SU-DHL-6 (cell line): ENCODE results near the gene UTS2R.

Experiments used
- CTCF ChIP-seq: fragments of 200-600 bp; sonication (generic); IDR thresholded peaks from one replicate; pipeline ENCODE4 v1.5.1; 2017; ENCODE audit warnings: antibody characterized with exemption, mild to moderate bottlenecking, low read length, moderate library complexity; ENCODE audit not compliant: insufficient read depth, poor library complexity, severe bottlenecking
- EZH2phosphoT487 ChIP-seq: fragments of 200-600 bp; sonication (generic), shearing (Covaris generic); conservative IDR thresholded peaks from 2 replicates; pipeline ENCODE4 v1.6.1; 2018; ENCODE audit warnings: mild to moderate bottlenecking, antibody characterized with exemption, low read length, moderate library complexity, mixed read lengths

DNA sequence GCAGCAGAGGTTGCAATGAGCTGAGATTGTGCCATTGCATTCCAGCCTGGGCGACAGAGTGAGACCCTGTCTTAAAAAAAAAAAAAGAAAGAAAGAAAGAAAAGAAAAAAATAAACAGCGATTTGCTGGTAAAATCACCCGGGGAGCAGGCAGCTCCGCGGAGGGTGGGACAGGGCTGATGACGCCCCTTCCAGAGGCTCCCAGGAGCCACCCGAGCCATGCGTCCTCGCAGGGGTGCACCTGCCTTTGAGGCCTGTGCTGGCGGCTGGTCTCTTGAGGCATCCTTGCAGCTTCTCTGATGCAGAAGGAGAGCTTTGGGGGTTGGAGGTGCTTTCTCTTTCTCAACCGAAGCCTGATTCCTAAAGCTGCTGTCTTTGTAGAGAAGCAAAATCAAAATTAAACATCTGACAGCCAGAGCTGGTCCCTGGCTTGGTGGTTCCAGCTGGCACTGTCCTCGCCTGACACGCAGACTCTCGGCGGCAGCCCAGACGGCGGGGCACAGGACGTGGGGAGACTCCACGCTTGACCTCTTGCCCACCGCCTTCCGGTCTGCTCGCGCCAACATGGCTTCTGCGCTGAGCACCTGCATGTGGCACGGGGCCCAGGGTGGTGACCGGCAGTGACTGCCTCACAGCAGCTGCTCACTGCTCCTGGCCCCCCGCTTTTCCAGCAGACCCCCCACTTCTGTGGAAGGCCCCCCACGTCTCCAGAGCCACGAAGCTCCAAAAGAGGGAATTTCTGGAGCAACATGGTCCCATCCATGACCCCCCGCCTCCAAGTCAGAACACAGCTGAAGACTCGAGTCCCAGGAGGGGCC lies 6.6 kb downstream of the UTS2R start:
- no peak for TF ChIP-seq CTCF
- TF ChIP-seq EZH2phosphoT487 = no peak
